GM21367 (cell line): ENCODE measurements around the gene BCL2L11.

Experiments used
- ATAC-seq: cut with Tn5 transposase; IDR thresholded peaks from one replicate; pipeline ENCODE4 v1.9.1; 2021; ENCODE audit not compliant: unreplicated experiment

BCL2L11 gene

GRCh38 chr2:111117598-111118480 lies 2.9 kb upstream of the BCL2L11 start:
- ATAC-seq, result no peak

GRCh38 chr2:111118481-111118980 lies 2.2 kb upstream of the BCL2L11 start:
- no peak for ATAC-seq

DNA sequence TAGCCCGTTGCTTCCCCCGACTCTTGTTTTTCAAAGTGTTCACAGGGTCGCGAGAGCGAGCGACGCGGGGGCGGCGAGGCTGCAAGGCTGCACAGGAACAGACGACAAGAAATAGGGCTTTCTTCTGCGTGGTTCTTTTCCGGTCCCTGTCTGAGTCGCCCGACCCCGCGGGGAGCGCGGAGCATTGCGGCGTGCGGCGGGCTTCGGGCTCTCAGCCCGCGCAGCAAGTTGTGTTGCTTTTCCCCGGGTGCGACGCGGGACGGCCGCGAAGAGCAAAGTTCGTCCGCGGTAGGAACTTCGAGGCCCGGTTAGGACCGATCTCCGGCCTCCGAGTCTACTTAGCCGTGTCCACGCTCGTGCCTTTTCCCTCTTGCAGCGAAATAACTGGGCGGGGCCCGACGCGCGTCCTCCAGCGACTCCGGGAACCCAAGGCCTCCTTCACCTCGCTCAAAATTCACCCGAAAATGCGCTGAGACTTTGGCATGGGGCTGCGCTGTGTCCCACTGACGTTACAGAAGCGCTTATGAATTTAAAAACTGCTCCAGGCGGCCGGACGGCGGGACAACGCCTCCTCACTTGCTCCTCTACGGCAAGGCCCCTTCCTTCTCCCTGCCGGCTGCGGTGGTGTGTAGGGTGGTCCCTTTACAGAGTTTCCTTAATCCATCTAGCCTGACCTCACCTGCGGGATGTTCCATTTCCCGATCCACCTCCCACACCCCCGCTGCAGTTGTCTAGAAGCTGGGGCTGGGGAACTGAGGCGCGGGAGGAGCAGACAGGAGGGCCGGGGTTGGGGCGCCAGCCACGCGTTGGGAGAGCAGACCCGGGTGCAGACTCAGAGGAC lies 1.5 kb upstream of the BCL2L11 start:
- no peak for ATAC-seq

DNA sequence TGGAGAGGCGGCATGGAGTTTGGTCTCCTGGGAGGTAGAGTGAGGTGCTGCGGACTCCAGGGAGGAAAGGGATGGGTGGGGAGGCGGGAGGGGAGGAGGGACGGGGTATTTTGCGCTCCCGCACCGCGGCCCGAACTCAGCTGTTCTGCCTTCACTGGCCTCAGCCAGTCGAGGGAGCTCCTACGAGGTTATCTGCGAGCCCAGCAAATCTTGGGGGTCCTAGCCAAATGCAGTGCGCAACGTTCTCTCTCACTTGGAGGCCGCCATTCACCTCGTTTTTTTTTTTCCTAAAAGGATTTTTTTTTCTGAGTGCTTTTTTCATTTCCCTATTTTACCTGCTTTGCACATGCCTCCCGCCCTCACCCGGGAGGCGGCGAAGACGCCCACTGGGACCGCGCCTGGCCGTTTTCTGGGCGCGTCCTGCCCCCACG lies 877 bp upstream of the BCL2L11 start:
- ATAC-seq, result no peak

GRCh38 chr2:111121028-111121827 lies 514 bp downstream of the BCL2L11 start:
- no peak for ATAC-seq

GRCh38 chr2:111121828-111122630 lies 1.3 kb downstream of the BCL2L11 start:
- ATAC-seq, result peak; percentile 44

- no peak for ATAC-seq
These were observed 2.1 kb downstream of the BCL2L11 start for GRCh38 chr2:111122631-111123421.

- ATAC-seq, result no peak
These were observed 3.0 kb downstream of the BCL2L11 start for GRCh38 chr2:111123751-111124150.

DNA sequence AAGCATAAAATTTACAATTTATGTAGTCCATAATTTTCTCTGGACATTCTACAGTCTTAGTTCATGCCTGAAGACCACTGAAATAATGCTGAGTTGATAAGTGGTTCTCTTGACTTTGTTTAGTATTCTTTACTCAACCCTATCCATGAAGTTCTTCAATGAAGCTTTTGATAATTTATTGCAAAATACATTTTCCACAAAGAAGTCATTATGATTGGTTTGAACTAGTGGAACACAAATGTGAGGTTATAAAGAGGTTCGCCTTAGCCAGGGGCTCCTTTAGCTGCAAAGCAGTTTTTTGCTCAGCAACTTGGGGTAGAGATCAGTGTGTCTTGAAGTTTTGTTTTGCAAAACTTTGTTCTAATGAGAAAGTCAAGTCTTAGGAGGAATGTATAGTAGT lies 5.9 kb downstream of the BCL2L11 start:
- ATAC-seq, result no peak

DNA sequence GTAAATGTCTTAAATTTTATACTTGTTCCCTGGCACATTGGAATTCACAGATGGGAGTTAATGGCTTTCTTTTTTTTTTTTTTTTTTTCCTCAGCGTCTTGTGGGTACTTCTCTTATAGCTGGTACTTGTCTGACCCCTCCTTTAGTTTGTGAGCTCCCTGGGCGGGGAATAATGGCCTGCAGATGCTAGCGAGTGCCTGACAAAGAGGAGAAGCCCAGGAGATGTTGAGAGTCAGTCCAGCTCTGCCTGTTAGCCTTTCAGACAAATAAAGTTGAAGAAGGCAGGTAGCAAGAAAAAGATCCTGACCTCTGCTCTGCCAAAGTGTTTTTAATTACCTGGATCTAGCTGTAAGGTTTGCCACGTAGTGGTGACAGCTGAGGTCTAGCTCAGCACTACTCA lies 6.6 kb downstream of the BCL2L11 start:
- ATAC-seq, result no peak

GRCh38 chr2:111128096-111128495 lies 7.4 kb downstream of the BCL2L11 start:
- ATAC-seq, result no peak

DNA sequence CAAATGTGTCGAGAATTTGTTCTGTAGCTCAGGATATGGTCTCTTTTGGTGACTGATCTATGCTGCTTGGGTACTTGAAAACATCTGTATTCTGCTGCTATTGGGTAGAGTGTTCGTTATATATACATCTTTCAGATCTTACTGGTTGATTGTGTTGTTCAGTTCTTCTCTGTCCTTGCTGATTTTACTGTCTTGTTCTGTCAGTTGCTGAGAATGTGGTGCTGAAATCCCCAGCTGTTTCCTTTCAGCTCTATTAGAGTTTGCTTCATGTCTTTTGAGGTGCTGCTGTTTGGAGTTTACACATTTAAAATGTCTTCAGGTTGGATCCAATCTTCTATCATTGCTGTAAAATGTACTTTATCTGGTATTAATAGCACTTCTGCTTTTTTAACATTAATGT lies 12.9 kb downstream of the BCL2L11 start:
- ATAC-seq, result no peak

DNA sequence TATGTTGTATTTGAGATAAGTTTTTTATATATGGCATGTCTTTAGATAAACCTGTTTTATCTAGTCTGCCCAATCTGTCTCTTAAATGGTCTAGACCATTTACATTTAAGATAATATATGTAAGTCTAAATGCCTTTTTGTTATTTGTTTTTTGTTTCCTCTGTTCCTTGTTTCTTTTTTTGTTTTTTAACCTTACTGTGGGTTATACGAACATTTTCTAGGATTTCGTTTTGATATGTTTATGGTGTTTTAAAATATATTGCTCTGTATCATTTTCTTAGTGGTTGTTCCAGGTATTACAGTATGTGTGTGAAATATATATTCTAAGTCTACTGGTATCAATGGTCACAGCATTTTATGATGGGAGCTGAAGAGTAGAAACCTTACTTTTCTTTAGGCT lies 13.3 kb downstream of the BCL2L11 start:
- ATAC-seq, result no peak

GRCh38 chr2:111135237-111135909 lies 14.7 kb downstream of the BCL2L11 start:
- no peak for ATAC-seq

DNA sequence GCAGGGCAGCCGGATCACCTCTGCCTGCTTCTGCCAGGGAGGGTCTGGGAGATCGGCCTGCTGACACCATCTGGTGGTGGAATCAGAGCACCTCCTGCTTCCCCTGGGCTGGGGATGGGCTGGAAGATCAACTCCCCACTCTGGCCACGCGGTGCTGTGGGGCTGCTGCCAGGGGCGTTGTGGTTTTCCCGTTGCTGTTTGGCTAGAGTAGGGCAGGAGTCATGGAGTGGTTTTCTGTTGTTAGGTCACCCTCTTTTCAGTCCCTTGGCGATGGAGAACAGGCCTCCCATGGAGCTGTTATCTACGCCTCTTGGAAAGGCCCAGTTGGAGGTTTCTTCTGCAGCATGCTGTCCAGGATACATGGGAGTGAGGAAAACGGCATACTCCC lies 15.2 kb downstream of the BCL2L11 start:
- ATAC-seq, result no peak

GRCh38 chr2:111138839-111139238 lies 18.1 kb downstream of the BCL2L11 start:
- ATAC-seq, result no peak

DNA sequence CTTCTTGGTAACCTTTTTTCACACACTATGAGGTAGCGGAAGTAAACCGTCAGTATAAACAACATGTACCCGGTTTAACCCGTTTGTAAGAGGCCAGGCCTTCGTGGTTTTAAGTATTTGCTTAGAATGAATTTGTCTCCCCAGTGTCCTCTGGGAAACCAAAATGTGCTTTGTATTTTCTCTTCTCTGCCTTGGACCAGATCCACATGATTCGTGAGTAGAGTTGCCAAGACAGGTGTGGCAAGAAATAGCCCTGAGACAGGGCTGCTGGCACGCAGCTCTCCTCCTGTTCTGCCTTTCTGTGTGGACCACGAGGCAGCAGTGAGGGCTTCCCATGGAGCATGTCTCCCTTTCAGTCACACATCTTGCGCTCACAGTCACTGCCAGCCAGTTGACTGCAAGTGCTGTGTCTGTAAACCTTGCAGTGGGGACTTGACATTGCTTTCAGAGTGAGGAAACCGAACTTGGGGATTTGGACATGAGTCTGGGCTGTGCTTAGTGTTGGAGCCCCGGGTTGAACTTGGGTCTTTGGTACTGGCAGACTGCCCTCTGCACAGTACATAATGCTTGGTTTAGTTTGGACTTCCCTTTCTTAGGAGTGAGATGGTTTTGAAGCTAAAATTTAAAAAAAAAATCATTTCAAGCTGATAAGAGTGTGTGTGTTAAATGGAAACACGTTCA lies 19.1 kb downstream of the BCL2L11 start:
- no peak for ATAC-seq

GRCh38 chr2:111140815-111141214 lies 20.1 kb downstream of the BCL2L11 start:
- ATAC-seq, result no peak
